Mesenchymal stem cell (in vitro differentiated cells and primary cell): ENCODE measurements around the gene WWOX.

Experiments used
- DNase-seq: peaks from one replicate; pipeline ENCODE4 v3.0.0-alpha.2; 2013
- H2AFZ ChIP-seq: one replicate; pipeline ENCODE4 v1.6.1; 2013; ENCODE audit warnings: low read depth, mild to moderate bottlenecking, control low read depth, inconsistent platforms, low read length, moderate library complexity
- H2AK5ac ChIP-seq: 2 replicates; pipeline ENCODE4 v1.6.1; 2013; ENCODE audit warnings: low read length, moderate library complexity, mild to moderate bottlenecking, inconsistent platforms; ENCODE audit not compliant: severe bottlenecking
- H2BK120ac ChIP-seq: one replicate; pipeline ENCODE4 v1.6.1; 2013; ENCODE audit warnings: low read depth, mild to moderate bottlenecking, inconsistent platforms, low read length, moderate library complexity
- H2BK12ac ChIP-seq, 2 experiments: one replicate each; pipeline ENCODE4 v1.6.1; 2013; ENCODE audit warnings: inconsistent platforms in 2 of 2, low read length in 2 of 2, mild to moderate bottlenecking in 2 of 2, moderate library complexity in 2 of 2, control low read depth in 1 of 2
- H2BK15ac ChIP-seq: one replicate; pipeline ENCODE4 v1.6.1; 2013; ENCODE audit warnings: mild to moderate bottlenecking, low read depth, inconsistent platforms; ENCODE audit not compliant: poor library complexity, severe bottlenecking
- H2BK5ac ChIP-seq: 2 replicates; pipeline ENCODE4 v1.6.1; 2013; ENCODE audit warnings: low read depth, mild to moderate bottlenecking, low read length, control low read depth, inconsistent platforms; ENCODE audit not compliant: poor library complexity, severe bottlenecking
- H3K14ac ChIP-seq, 2 experiments: one replicate each; pipeline ENCODE4 v1.6.1; 2013; ENCODE audit warnings: inconsistent platforms in 2 of 2, low read length in 2 of 2, control low read depth in 1 of 2, mild to moderate bottlenecking in 1 of 2, moderate library complexity in 1 of 2
- H3K18ac ChIP-seq, 2 experiments: one replicate each; pipeline ENCODE4 v1.6.1; 2013; ENCODE audit warnings: inconsistent platforms in 2 of 2, low read length in 2 of 2, control low read depth in 1 of 2, low read depth in 1 of 2, mild to moderate bottlenecking in 1 of 2
- H3K23ac ChIP-seq, 2 experiments: one replicate each; pipeline ENCODE4 v1.6.1; 2013; ENCODE audit warnings: inconsistent platforms in 2 of 2, low read length in 2 of 2, mild to moderate bottlenecking in 2 of 2, moderate library complexity in 2 of 2, control low read depth in 1 of 2
- H3K27ac ChIP-seq: 2 replicates; pipeline ENCODE4 v1.5.1; 2013; ENCODE audit warnings: mild to moderate bottlenecking, moderate library complexity, low read length, control low read depth, inconsistent platforms; ENCODE audit not compliant: poor library complexity, severe bottlenecking
- H3K27me3 ChIP-seq, 2 experiments: 2 replicates each; pipeline versions ENCODE4 v1.6.1 to v1.7.0; 2013; ENCODE audit warnings: low read length in 2 of 2, mild to moderate bottlenecking in 2 of 2, moderate library complexity in 2 of 2, control low read depth in 1 of 2, inconsistent platforms in 1 of 2; ENCODE audit not compliant: control insufficient read depth in 1 of 2, insufficient read depth in 1 of 2
- H3K36me3 ChIP-seq, 2 experiments: 2 replicates each; pipeline versions ENCODE4 v1.6.1 to v1.7.0; 2013; ENCODE audit warnings: low read length in 2 of 2, control low read depth in 1 of 2, inconsistent platforms in 1 of 2, low read depth in 1 of 2, mild to moderate bottlenecking in 1 of 2; ENCODE audit not compliant: insufficient read depth in 2 of 2, control insufficient read depth in 1 of 2
- H3K4ac ChIP-seq, 2 experiments: one replicate each; pipeline ENCODE4 v1.6.1; 2013; ENCODE audit warnings: inconsistent platforms in 2 of 2, low read length in 2 of 2, mild to moderate bottlenecking in 2 of 2, moderate library complexity in 2 of 2, control low read depth in 1 of 2, low read depth in 1 of 2
- H3K4me1 ChIP-seq: 2 replicates; pipeline ENCODE4 v1.6.1; 2013; ENCODE audit warnings: low read depth, low read length, control low read depth; ENCODE audit not compliant: control insufficient read depth, insufficient read depth
- H3K4me2 ChIP-seq: 2 replicates; pipeline ENCODE4 v1.6.1; 2013; ENCODE audit warnings: low read length, mild to moderate bottlenecking, inconsistent platforms; ENCODE audit not compliant: poor library complexity, severe bottlenecking
- H3K4me3 ChIP-seq, 2 experiments: 2 replicates each; pipeline versions ENCODE4 v1.5.1 to v1.7.0; 2013; ENCODE audit warnings: low read length in 2 of 2, mild to moderate bottlenecking in 2 of 2, control low read depth in 1 of 2, low read depth in 1 of 2; ENCODE audit not compliant: insufficient read depth in 1 of 2
- H3K79me1 ChIP-seq: replicated peaks from 2 replicates; pipeline ENCODE4 v1.6.1; 2013; ENCODE audit warnings: mild to moderate bottlenecking, control low read depth, low read length, inconsistent platforms; ENCODE audit not compliant: poor library complexity, severe bottlenecking
- H3K9ac ChIP-seq: 2 replicates; pipeline ENCODE4 v1.7.0; 2013; ENCODE audit warnings: mild to moderate bottlenecking, low read length, moderate library complexity
- H3K9me3 ChIP-seq: 2 replicates; pipeline ENCODE4 v1.7.0; 2013; ENCODE audit warnings: mild to moderate bottlenecking, low read length; ENCODE audit not compliant: control insufficient read depth
- H4K8ac ChIP-seq: one replicate; pipeline ENCODE4 v1.6.1; 2013; ENCODE audit warnings: inconsistent platforms, mild to moderate bottlenecking, low read length, moderate library complexity
- H4K91ac ChIP-seq: one replicate; pipeline ENCODE4 v1.6.1; 2013; ENCODE audit warnings: mild to moderate bottlenecking, low read length, inconsistent platforms
- WGBS: methylation state at CpG from one replicate; pipeline ENCODE4 v1.1.7; 2013; ENCODE audit warnings: mixed read lengths; 5-methylcytosine and 5-hydroxymethylcytosine counted together

Gene WWOX

DNA sequence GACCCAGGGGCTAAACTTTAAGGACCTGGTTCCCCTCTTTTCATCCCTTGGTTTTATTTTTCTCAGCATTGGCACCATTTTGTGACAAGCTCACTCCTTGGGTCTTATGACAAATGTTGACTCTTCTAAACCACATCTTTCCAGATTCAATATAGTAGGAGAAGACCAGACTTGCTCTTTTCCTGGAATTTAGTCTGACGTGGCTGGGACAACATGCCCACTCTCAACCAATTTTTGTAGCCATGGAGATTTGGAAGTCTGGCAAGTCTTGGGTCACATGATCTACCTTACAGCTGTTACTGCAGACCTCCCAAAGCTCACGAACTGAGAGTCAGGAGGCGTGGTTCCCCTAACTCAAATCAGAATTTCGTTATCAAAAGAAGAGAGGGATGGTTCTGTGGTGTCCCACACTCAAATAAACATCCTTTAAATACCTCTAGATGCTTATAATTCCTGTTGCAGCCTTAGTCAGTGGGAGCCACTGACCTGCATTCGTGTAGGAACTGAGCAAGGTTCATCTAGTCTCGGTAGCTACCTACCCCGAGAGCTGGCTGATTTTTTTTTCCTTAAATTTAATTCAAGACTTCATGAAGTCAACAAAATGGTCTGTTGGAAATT is 817.6 kb downstream of the WWOX start:
- H4K91ac ChIP-seq: no peak overlapping the region
- WGBS: 80% methylated on average over 7 of the region's 7 CpGs

DNA sequence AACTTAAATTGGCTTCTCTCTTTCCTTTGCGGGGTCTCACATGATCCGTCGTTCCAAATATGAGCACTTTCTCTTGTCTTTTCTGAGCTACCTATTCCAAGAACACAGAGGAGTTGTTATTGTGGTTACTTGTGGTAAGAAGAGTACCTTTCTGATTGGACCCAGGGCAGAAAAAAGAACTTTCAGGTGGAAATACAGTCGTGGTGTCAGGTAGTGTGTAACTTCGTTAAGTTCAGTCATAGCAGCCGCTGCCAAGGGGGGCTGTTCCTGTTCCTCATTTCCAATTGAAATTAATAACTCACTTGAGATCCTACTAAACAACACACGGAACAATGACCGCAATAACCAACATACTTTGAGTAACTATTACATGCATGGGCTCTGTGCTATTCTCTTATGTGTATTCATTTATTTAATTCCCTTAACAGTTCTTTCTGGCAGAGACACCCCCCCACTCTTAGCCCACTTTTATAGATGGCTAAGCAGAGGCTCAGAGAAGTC is 819.4 kb downstream of the WWOX start:
- 94% methylated on average over 3 of the region's 8 CpGs for WGBS
- no peak overlapping the region for H3K23ac ChIP-seq
- H3K79me1 ChIP-seq: no peaks in the 10 kb centered on the region
- H3K36me3 ChIP-seq: no peaks in the 10 kb centered on the region
- no peak overlapping the region for H4K91ac ChIP-seq
- H3K9ac ChIP-seq: no peak overlapping the region
- no peak overlapping the region for H2BK5ac ChIP-seq
- H3K9me3 ChIP-seq: peaks cover 17% of the 10 kb centered on the region
- H3K18ac ChIP-seq: no peak overlapping the region
- H3K4me1 ChIP-seq: no peaks in the 10 kb centered on the region
- H3K4ac ChIP-seq: no peak overlapping the region
- DNase-seq: no peak
- no peak overlapping the region for H2AFZ ChIP-seq
- no peak overlapping the region for H2BK12ac ChIP-seq
- H2BK120ac ChIP-seq: no peak overlapping the region
- no peak overlapping the region for H3K27ac ChIP-seq
- no peak overlapping the region for H4K8ac ChIP-seq
- H2BK15ac ChIP-seq: no peak overlapping the region
- H2AK5ac ChIP-seq: no peak overlapping the region
- H3K14ac ChIP-seq: no peak overlapping the region
- H3K4me3 ChIP-seq: no peak overlapping the region
- no peaks in the 10 kb centered on the region for H3K27me3 ChIP-seq
- H3K4me2 ChIP-seq: no peak overlapping the region

More for the DNA sequence above, 817.6 kb downstream of the WWOX start:
- no peak overlapping the region for H3K14ac ChIP-seq
- no peaks in the 10 kb centered on the region for H3K36me3 ChIP-seq
- H4K8ac ChIP-seq: no peak overlapping the region
- no peak overlapping the region for H3K4me2 ChIP-seq
- no peak for DNase-seq
- no peak overlapping the region for H2AFZ ChIP-seq
- no peak overlapping the region for H3K23ac ChIP-seq
- H2BK15ac ChIP-seq: no peak overlapping the region
- no peak overlapping the region for H2BK12ac ChIP-seq
- H2AK5ac ChIP-seq: no peak overlapping the region
- H3K27ac ChIP-seq: no peak overlapping the region
- no peak overlapping the region for H3K4me3 ChIP-seq
- H3K9me3 ChIP-seq: peaks cover 16% of the 10 kb centered on the region
- no peak overlapping the region for H3K18ac ChIP-seq
- no peak overlapping the region for H3K4ac ChIP-seq
- H2BK120ac ChIP-seq: no peak overlapping the region
- H3K27me3 ChIP-seq: no peaks in the 10 kb centered on the region
- H3K79me1 ChIP-seq: no peaks in the 10 kb centered on the region
- H3K9ac ChIP-seq: no peak overlapping the region
- H3K4me1 ChIP-seq: no peaks in the 10 kb centered on the region
- H2BK5ac ChIP-seq: no peak overlapping the region

DNA sequence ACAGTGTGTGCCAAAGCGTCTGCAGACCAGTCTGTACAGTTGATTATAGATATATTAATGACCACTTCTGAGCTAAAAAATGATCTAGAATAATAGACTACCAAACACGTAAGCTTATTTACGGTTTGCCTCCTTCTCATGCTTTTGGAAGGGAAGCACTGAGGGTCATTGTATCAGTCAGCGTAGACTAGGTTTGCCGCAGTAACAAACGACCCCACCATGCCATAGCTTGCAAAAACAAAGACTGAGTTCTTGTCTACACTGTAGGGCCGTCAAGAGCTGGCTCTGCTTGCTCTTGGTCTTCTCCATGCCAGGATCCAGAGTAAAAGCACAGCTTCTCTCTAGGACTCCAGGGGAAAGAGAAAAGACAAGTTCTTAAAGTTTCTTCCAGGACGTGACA is 820.4 kb downstream of the WWOX start:
- Histone ChIP-seq H2BK15ac (no peak overlapping the region), H2AFZ (no peak overlapping the region), H3K4ac (no peak overlapping the region), H2AK5ac (no peak overlapping the region), H2BK12ac (no peak overlapping the region), H3K36me3 (no peaks in the 10 kb centered on the region), H3K4me1 (no peaks in the 10 kb centered on the region), H2BK120ac (no peak overlapping the region), H3K23ac (no peak overlapping the region), H3K9me3 (peaks cover 17% of the 10 kb centered on the region), H3K4me2 (no peak overlapping the region), H3K14ac (no peak overlapping the region), H3K79me1 (no peaks in the 10 kb centered on the region), H2BK5ac (no peak overlapping the region), H3K27ac (no peak overlapping the region), H3K27me3 (no peaks in the 10 kb centered on the region), H3K9ac (no peak overlapping the region), H3K4me3 (no peak overlapping the region), H4K91ac (no peak overlapping the region), H3K18ac (no peak overlapping the region), H4K8ac (no peak overlapping the region)
- 75% methylated on average over 7 of the region's 8 CpGs for WGBS
- DNase-seq: no peak

DNA sequence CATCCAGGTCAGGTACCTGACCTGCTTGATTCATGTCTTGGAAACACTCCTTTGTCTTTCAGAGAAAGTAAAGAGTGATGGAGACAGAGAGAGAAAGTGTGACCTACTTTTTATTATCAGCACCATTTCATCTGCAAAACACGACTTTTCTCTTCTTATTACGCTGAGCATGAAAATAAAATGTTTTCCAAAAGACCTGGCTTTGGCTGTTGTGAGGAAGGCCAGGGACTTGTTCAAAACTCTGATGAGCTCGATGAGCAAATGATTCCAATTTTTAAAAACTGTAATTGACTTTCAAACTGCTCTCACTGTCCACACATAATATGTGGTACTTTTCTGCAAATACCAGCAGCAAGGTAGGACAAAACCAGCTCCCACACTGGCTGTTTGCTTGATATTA is 821.2 kb downstream of the WWOX start:
- no peak overlapping the region for H2BK15ac ChIP-seq
- WGBS: 95% methylated on average over 3 of the region's 3 CpGs
- no peak overlapping the region for H3K23ac ChIP-seq
- no peak overlapping the region for H3K4ac ChIP-seq
- H3K4me3 ChIP-seq: no peak overlapping the region
- H2AK5ac ChIP-seq: no peak overlapping the region
- no peak overlapping the region for H4K91ac ChIP-seq
- no peak overlapping the region for H3K27ac ChIP-seq
- no peak overlapping the region for H4K8ac ChIP-seq
- no peak overlapping the region for H3K14ac ChIP-seq
- H2AFZ ChIP-seq: no peak overlapping the region
- H3K27me3 ChIP-seq: no peaks in the 10 kb centered on the region
- no peak overlapping the region for H2BK120ac ChIP-seq
- H2BK12ac ChIP-seq: no peak overlapping the region
- no peak for DNase-seq
- no peak overlapping the region for H3K4me2 ChIP-seq
- H3K79me1 ChIP-seq: no peaks in the 10 kb centered on the region
- no peak overlapping the region for H3K18ac ChIP-seq
- H3K9ac ChIP-seq: no peak overlapping the region
- no peaks in the 10 kb centered on the region for H3K36me3 ChIP-seq
- H3K9me3 ChIP-seq: peaks cover 17% of the 10 kb centered on the region
- H2BK5ac ChIP-seq: no peak overlapping the region
- H3K4me1 ChIP-seq: no peaks in the 10 kb centered on the region
